ENCODE data around the gene FAR2.

FAR2 gene

GRCh38 chr12:29201296-29201695 lies 52.2 kb downstream of the FAR2 start:
- in situ Hi-C loops (cut with MboI; ENCODE audit: low sequenced_read_pairs): no loop called here

- in situ Hi-C loops (cut with MboI; ENCODE audit: low sequenced_read_pairs): no loop called here
Measured at GRCh38 chr12:29201746-29202145, 52.7 kb downstream of the FAR2 start.

- in situ Hi-C loops (cut with MboI; ENCODE audit: low sequenced_read_pairs): no loop called here
Measured at GRCh38 chr12:29204521-29204920, 55.4 kb downstream of the FAR2 start.

GRCh38 chr12:29207120-29207519 lies 58.0 kb downstream of the FAR2 start:
- in situ Hi-C loops (cut with MboI; ENCODE audit: low sequenced_read_pairs): no loop called here

GRCh38 chr12:29208060-29208459 lies 59.0 kb downstream of the FAR2 start:
- in situ Hi-C loops (cut with MboI; ENCODE audit: low sequenced_read_pairs): no loop called here

- in situ Hi-C loops (cut with MboI; ENCODE audit: low sequenced_read_pairs): no loop called here
Measured at GRCh38 chr12:29208936-29209701, 60.0 kb downstream of the FAR2 start.

GRCh38 chr12:29211696-29212095 lies 62.6 kb downstream of the FAR2 start:
- in situ Hi-C loops (cut with MboI; ENCODE audit: low sequenced_read_pairs): no loop called here

GRCh38 chr12:29212682-29213403 lies 63.8 kb downstream of the FAR2 start:
- in situ Hi-C loops (cut with MboI; ENCODE audit: low sequenced_read_pairs): no loop called here

- in situ Hi-C loops (cut with MboI; ENCODE audit: low sequenced_read_pairs): no loop called here
Measured at GRCh38 chr12:29216266-29216665, 67.2 kb downstream of the FAR2 start.

GRCh38 chr12:29216797-29217575 lies 67.9 kb downstream of the FAR2 start:
- in situ Hi-C loops (cut with MboI; ENCODE audit: low sequenced_read_pairs): no loop called here

GRCh38 chr12:29220632-29221336 lies 71.7 kb downstream of the FAR2 start:
- in situ Hi-C loops (cut with MboI; ENCODE audit: low sequenced_read_pairs): no loop called here

GRCh38 chr12:29222200-29222599 lies 73.1 kb downstream of the FAR2 start:
- in situ Hi-C loops (cut with MboI; ENCODE audit: low sequenced_read_pairs): no loop called here

GRCh38 chr12:29223426-29223825 lies 74.3 kb downstream of the FAR2 start:
- in situ Hi-C loops (cut with MboI; ENCODE audit: low sequenced_read_pairs): no loop called here

GRCh38 chr12:29223956-29224543 lies 75.0 kb downstream of the FAR2 start:
- in situ Hi-C loops (cut with MboI; ENCODE audit: low sequenced_read_pairs): no loop called here

- in situ Hi-C loops (cut with MboI; ENCODE audit: low sequenced_read_pairs): no loop called here
Measured at GRCh38 chr12:29224572-29224971, 75.5 kb downstream of the FAR2 start.

GRCh38 chr12:29225834-29226233 lies 76.8 kb downstream of the FAR2 start:
- in situ Hi-C loops (cut with MboI; ENCODE audit: low sequenced_read_pairs): no loop called here

GRCh38 chr12:29226616-29227015 lies 77.5 kb downstream of the FAR2 start:
- in situ Hi-C loops (cut with MboI; ENCODE audit: low sequenced_read_pairs): no loop called here

- in situ Hi-C loops (cut with MboI; ENCODE audit: low sequenced_read_pairs): no loop called here
Measured at GRCh38 chr12:29228474-29229157, 79.5 kb downstream of the FAR2 start.

- in situ Hi-C loops (cut with MboI; ENCODE audit: low sequenced_read_pairs): no loop called here
Measured at GRCh38 chr12:29229158-29229505, 80.1 kb downstream of the FAR2 start.

GRCh38 chr12:29229937-29230336 lies 80.9 kb downstream of the FAR2 start:
- in situ Hi-C loops (cut with MboI; ENCODE audit: low sequenced_read_pairs): no loop called here
